AG09319 (cell line): ENCODE data around the gene MYH7B.

ENCODE experiments used
- DNase-seq: peaks from one replicate; pipeline ENCODE4 v3.0.0-alpha.2; 2010; ENCODE audit warnings: low read depth; ENCODE audit errors: extremely low read depth
- TF ChIP-seq, protein P1 (sequence below): IDR thresholded peaks from 2 replicates; pipeline ENCODE4 v1.5.1; 2011; ENCODE audit warnings: low read depth, mild to moderate bottlenecking, inconsistent platforms, low read length, moderate library complexity

The MYH7B gene

DNA sequence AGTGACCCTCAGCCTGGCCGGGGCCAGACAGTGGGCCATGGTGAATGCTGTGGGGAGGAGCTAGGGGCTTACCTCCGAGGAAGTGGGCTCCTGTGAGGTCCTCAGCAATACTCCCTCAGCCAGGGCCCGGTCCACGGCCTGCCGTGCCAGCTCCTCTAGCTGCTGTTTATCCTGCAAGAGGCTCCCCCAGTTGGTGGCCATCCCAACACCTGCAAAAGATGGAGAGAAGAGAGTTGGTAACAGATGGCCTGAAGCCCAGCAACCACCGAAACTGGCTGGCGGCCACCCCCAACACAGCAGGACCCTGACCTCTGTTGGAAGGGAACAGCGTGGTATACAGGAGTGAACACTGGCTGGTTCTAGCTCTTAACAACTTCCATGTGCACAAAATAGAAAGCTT lies 4.0 kb upstream of the MYH7B start:
- TF ChIP-seq, protein P1, sequence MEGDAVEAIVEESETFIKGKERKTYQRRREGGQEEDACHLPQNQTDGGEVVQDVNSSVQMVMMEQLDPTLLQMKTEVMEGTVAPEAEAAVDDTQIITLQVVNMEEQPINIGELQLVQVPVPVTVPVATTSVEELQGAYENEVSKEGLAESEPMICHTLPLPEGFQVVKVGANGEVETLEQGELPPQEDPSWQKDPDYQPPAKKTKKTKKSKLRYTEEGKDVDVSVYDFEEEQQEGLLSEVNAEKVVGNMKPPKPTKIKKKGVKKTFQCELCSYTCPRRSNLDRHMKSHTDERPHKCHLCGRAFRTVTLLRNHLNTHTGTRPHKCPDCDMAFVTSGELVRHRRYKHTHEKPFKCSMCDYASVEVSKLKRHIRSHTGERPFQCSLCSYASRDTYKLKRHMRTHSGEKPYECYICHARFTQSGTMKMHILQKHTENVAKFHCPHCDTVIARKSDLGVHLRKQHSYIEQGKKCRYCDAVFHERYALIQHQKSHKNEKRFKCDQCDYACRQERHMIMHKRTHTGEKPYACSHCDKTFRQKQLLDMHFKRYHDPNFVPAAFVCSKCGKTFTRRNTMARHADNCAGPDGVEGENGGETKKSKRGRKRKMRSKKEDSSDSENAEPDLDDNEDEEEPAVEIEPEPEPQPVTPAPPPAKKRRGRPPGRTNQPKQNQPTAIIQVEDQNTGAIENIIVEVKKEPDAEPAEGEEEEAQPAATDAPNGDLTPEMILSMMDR: no peak
- no peak for DNase-seq

DNA sequence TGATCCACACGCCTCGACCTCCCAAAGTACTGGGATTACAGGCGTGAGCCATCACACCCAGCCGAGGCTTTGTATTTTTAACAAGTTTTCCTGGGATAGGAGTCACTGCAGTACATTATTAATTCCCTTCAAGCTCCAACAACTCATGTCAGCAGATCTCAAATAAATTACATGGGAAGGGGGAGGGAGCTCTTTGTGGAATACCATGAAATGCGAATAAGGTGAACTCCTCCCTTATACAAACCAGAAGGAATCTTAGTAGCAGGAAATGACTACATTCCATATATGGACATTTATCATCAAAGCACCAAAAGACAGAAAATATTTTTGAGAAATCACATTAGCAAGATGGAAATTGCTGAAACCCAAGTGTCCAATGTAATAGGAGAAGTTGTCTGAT lies 3.0 kb upstream of the MYH7B start:
- no peak for DNase-seq
- TF ChIP-seq, protein P1: no peak

DNA sequence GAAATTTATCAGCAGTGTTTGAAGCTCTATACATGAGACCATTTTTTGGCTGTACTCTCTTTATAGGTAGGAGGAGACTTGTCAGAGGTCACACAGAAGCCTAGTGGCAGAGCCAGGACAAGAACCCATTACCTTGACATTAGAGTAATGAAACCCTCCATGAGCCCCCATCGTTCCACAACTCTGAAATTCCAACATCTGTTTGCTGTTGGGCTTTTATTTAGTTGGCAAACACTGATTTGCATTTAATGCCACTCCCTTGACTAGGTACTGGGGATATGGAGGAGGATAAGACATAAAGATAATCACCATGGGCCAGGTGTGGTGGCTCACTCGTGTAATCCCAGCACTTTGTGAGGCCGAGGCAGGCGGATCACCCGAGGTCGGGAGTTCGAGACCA lies 1.7 kb upstream of the MYH7B start:
- TF ChIP-seq, protein P1: no peak
- DNase-seq: no peak

DNA sequence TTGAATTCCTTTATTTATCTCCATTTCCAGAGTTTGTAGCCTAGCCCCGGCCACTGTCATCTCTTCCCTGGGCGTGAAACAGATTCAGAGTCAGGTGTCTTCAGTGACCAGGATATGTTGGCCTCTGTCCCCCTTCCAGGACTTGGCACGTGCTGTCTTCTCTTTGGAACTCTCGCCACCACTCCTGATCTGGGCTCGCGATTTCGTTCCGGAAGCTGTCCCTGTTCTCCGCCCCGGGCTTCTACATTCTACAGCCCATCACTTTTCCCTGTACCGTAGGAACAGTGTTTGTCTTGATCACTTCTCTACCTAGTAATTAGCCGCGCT lies 801 bp upstream of the MYH7B start:
- DNase-seq: no peak
- TF ChIP-seq, protein P1: no peak

DNA sequence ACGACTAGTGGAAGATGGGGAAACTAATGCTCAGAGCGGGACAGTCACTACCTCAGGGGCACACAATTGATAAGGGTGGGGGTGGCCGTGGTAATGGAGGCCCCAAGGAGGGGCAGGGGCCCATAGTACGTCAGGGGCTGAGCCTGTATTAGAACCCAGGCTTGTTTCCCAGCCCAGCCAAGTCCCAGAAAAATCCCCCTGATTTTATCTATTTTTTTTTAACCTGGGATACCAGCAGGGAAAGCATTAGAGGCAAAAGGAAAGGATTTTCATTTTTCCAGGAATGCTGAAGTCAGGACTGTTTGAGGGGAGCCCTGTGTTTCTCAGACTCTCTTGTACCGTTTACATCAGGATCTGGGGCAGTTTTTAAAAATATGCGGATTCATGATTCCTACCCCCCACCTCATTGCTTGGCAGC lies 382 bp downstream of the MYH7B start:
- TF ChIP-seq, protein P1: no peak
- no peak for DNase-seq

DNA sequence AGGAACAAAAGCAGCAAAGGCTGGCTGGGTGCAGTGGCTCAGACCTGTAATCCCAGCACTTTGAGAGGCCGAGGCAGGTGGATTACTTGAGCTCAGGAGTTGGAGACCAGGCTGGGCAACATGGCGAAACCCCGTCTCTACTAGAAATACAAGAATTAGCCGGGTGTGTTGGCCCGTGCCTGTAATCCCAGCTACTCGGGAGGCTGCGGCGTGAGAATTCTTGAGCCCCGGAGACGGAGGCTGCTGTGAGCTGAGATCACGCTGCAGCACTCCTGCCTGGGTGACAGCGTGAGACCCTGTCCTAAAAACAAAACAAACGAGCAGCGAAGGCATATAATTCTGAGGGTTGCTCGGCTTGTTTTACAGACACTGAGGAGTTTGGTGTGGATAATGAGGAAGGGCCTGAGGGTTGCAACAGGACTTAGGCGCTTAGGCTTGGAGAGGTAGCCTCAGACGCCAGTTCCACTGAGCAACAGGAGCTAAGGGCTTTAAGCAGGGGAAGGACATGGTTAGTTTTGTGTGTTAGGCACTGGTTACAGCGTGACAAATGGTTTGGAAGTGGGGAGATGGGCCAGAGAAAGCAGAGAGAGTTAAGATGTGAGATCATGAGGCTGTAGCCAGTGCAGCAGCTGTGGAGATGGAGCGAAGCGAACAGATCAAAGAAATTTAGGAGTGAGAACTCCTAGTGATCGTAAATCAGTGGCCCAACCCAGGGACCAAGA lies 1.2 kb downstream of the MYH7B start:
- no peak for DNase-seq
- TF ChIP-seq, protein P1: no peak

DNA sequence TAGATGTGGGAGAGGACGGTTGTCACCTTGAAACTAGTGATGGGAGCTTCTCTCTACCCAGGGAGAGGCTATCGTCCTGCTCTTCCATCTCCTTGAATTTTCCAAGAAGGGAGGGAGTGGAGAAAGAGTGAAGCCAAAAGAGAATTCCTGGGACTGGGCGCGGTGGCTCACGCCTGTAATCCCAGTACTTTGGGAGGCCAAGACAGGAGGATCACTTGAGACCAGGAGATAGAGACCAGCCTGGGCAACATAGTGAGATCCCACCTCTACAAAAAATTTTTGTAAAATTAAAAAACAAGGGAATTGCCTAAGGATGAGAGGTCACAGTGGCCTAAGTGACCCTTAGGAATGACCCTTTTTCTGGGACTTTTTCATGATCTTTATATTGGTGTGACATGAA lies 8.8 kb downstream of the MYH7B start:
- TF ChIP-seq, protein P1: no peak

More for the DNA sequence above, 8.8 kb downstream of the MYH7B start:
- no peak for DNase-seq
